Measurements from ENCODE around the gene SEC11A. TPM values are rescaled to one million over a fixed set of nuclear protein-coding genes. Genes with fewer than 3 reads are reported as not detected.

Gene SEC11A
- total RNA-seq (2014; rRNA removed) = 120 and 140 TPM in 2 replicates
- percentile 81 among the genes with signal in this experiment for Bru-seq, nascent RNA
- percentile 82 among the genes with signal in this experiment for BruChase-seq, experiment 1, labeled RNA remaining after a 6-hour chase
- BruChase-seq, experiment 2, labeled RNA remaining after a 2-hour chase = percentile 76 among the genes with signal in this experiment
- long read RNA-seq, transcript SEC11A-201 (6 exons, 1,656 nt) = major isoform, 59 of 106 reads
- long read RNA-seq, transcript SEC11A-207 (1 exons, 2,204 nt) = minor isoform, 27 of 106 reads
- long read RNA-seq, partial matches to known transcripts = 3 of 106 reads
- long read RNA-seq, other reads (novel, unspliced or antisense) = 7 of 106 reads

- ATAC-seq (peak; percentile 95), DNase-seq (peak; percentile 96)
- BruUV-seq (replicated peaks) = no TSS peak
- H3K36me3 ChIP-seq (ENCODE audit: low read depth, low read length) = peaks cover 3% of the 10 kb centered on the region; the same call in 1 of the 2 replicates
- H3K9me2 ChIP-seq (replicated peaks; ENCODE audit: low read length) = no peaks in the 10 kb centered on the region
- peak within 1 kb of the TSS; percentile 84 for H2AFZ ChIP-seq (ENCODE audit: low read length)
- H3K4me2 ChIP-seq (ENCODE audit: low read length) = peak within 1 kb of the TSS; percentile 85
- TF ChIP-seq, protein P1, sequence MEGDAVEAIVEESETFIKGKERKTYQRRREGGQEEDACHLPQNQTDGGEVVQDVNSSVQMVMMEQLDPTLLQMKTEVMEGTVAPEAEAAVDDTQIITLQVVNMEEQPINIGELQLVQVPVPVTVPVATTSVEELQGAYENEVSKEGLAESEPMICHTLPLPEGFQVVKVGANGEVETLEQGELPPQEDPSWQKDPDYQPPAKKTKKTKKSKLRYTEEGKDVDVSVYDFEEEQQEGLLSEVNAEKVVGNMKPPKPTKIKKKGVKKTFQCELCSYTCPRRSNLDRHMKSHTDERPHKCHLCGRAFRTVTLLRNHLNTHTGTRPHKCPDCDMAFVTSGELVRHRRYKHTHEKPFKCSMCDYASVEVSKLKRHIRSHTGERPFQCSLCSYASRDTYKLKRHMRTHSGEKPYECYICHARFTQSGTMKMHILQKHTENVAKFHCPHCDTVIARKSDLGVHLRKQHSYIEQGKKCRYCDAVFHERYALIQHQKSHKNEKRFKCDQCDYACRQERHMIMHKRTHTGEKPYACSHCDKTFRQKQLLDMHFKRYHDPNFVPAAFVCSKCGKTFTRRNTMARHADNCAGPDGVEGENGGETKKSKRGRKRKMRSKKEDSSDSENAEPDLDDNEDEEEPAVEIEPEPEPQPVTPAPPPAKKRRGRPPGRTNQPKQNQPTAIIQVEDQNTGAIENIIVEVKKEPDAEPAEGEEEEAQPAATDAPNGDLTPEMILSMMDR (conservative IDR thresholded peaks at IDR 0.05; ENCODE audit: low read depth, low read length) = no peak
- no peak for TF ChIP-seq EZH2phosphoT487 (IDR thresholded peaks at IDR 0.05; ENCODE audit: borderline replicate concordance, low read length)
- TF ChIP-seq EZH2 (IDR thresholded peaks at IDR 0.05; ENCODE audit: low read length, unreplicated experiment) = no peak
- H3K27me3 ChIP-seq (ENCODE audit: low read length) = no peaks in the 10 kb centered on the region
- H3K9ac ChIP-seq (ENCODE audit: low read length) = peak within 1 kb of the TSS; percentile 95
- no peaks in the 10 kb centered on the region for H3F3A ChIP-seq (ENCODE audit: low read length, unreplicated experiment)
- CTCF ChIA-PET = no interaction called here
- peak within 1 kb of the TSS; percentile 83 for H3K27ac ChIP-seq (ENCODE audit: low read length)
- H3K4me1 ChIP-seq (ENCODE audit: insufficient read depth, low read length) = peaks cover 16% of the 10 kb centered on the region
- peak within 1 kb of the TSS; percentile 81 for H3K4me3 ChIP-seq (ENCODE audit: low read length)
- intact Hi-C loops (cut with micrococcal nuclease) = loop anchor here (2.0 kb wide), 1 partner anchor 33 kb away; the partner anchor contains the start of gene ZNF592
- H3K9me3 ChIP-seq (ENCODE audit: low read length) = no peaks in the 10 kb centered on the region
- H4K20me1 ChIP-seq (ENCODE audit: low read length) = peaks cover 21% of the 10 kb centered on the region
- POLR2A ChIA-PET (ENCODE audit: unreplicated experiment) = interaction anchor here (0.7 to 1.0 kb wide), 2 partner anchors 10 to 19 kb away, joined by 3 to 7 read pairs; no protein-coding TSS in a partner anchor
- H3K79me2 ChIP-seq (ENCODE audit: low read length) = peaks cover 52% of the 10 kb centered on the region
Observed at GRCh38 chr15:84716036-84716732, at the start of gene SEC11A. SEC11A (minus strand) TSS chr15:84716139; CDS start chr15:84716075, 64 bp downstream.

DNA sequence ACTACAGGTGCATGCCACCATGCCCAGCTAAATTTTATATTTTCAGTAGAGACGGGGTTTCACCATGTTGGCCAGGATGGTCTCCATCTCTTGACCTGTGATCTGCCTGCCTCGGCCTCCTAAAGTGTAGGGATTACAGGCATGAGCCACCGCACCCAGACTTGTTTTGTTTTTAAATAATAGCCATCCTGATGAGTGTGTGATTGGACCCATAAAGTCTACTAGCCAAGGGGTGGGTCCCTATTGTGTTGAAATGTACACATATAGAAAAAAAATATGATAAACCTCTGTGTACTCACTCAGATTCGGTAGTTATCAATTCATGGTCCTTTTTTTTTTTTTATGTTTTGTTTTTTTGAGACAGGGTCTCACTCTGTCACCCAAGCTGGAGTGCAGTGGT, 49.7 kb upstream of the SEC11A start:
- intact Hi-C loops (cut with micrococcal nuclease) = no loop called here

More for the DNA sequence above, 49.7 kb upstream of the SEC11A start:
- no peak overlapping the region for H3K4me2 ChIP-seq (ENCODE audit: low read length)
- H4K20me1 ChIP-seq (ENCODE audit: low read length) = peaks cover 24% of the 10 kb centered on the region; the same call in 1 of the 2 replicates
- DNase-seq = no peak
- ChIA-PET CTCF (no interaction called here), POLR2A (ENCODE audit: unreplicated experiment) (no interaction called here)
- peaks cover 12% of the 10 kb centered on the region for H3K4me1 ChIP-seq (ENCODE audit: insufficient read depth, low read length)
- no peak overlapping the region for H3K4me3 ChIP-seq (ENCODE audit: low read length)
- no peak overlapping the region for H3K27ac ChIP-seq (ENCODE audit: low read length)
- H3K79me2 ChIP-seq (ENCODE audit: low read length) = peaks cover 97% of the 10 kb centered on the region
- H2AFZ ChIP-seq (ENCODE audit: low read length) = no peak overlapping the region
- no TSS peak for BruUV-seq (replicated peaks)
- no peak for ATAC-seq
- no peak overlapping the region for H3K9ac ChIP-seq (ENCODE audit: low read length)
- H3K9me3 ChIP-seq (ENCODE audit: low read length) = no peaks in the 10 kb centered on the region
- peaks cover 17% of the 10 kb centered on the region; the same call in 1 of the 2 replicates for H3K36me3 ChIP-seq (ENCODE audit: low read depth, low read length)
- H3K27me3 ChIP-seq (ENCODE audit: low read length) = no peaks in the 10 kb centered on the region
- no peaks in the 10 kb centered on the region for H3K9me2 ChIP-seq (replicated peaks; ENCODE audit: low read length)
- TF ChIP-seq, protein P1 (conservative IDR thresholded peaks at IDR 0.05; ENCODE audit: low read depth, low read length) = no peak
- TF ChIP-seq EZH2 (IDR thresholded peaks at IDR 0.05; ENCODE audit: low read length, unreplicated experiment) = no peak
- no peak for TF ChIP-seq EZH2phosphoT487 (IDR thresholded peaks at IDR 0.05; ENCODE audit: borderline replicate concordance, low read length)
- no peaks in the 10 kb centered on the region for H3F3A ChIP-seq (ENCODE audit: low read length, unreplicated experiment)

Measured in PC-3 (cell line).